ENCODE measurements around the gene IER2. TPM values are rescaled to one million over a fixed set of nuclear protein-coding genes. Genes with fewer than 3 reads are reported as not detected.
"Not testable (repeated sequence)": the region's sequence is repeated elsewhere in the genome, so short reads cannot be mapped to it uniquely, and the experiment has no call there.

Gene IER2
- total and polyA plus RNA-seq, 9 donors = 18.2 to 161 (median 88.0) TPM

DNA sequence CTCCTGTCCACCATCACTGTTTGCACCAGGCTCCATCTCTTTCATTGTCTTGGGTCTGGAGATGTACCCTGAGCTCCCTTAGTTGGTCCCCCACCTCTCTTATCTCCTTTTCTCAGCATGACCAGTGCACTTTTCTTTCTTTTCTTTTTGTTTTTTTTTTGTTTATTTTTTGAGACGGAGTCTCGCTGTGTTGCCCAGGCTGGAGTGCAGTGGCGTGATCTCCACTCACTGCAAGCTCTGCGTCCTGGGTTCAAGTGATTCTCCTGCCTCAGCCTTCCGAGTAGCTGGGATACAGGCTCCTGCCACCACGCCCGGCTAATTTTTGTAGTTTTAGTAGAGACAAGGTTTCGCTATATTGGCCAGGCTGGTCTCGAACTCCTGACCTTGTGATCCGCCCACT, 28.1 kb downstream of the IER2 start:
- not testable (repeated sequence) for H3K36me3 ChIP-seq (ENCODE audit: control insufficient read depth, insufficient read depth, low read length); H3K9me3 ChIP-seq (replicated peaks; ENCODE audit: control insufficient read depth, low read depth, low read length); H3K27ac ChIP-seq (ENCODE audit: low read length); H3K4me3 ChIP-seq (ENCODE audit: low read length); DNase-seq; H3K27me3 ChIP-seq (ENCODE audit: control insufficient read depth, insufficient read depth, low read length)
- WGBS (ENCODE audit: insufficient coverage) = 92% methylated on average over 4 of the region's 10 CpGs
- peaks cover 23% of the 10 kb centered on the region for H3K4me1 ChIP-seq (ENCODE audit: control insufficient read depth, insufficient read depth, low read length)

DNA sequence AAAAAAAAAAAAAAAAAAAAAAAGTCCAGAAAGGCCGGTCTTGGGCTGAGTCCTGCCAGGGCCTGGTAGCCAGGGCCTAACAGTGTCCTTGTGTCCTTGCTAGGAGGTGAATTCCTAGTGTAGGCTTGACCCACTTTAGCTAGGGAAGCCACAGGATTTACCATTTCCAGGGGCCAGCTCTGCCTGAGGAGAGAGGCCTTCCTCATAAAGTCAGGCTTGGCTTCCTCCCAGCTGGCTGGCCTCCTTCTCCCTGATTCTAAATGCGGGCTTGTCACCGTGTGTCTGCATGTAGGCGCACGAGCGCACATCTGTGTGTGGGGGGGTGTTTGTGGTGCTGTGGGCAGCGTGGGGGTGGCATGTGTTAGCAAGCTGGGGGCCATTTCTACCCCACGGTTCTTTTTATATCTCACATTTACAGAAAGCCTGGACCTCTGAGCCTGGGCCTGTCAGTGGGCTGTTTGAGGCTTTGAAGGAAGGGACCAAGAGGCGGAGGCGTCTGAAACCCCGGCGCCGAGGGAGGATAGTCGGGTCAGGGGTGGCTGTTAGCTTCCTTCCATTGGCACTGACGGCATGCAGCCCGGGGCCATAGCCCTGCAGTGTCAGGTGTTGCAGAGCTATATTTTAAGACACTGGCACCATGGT, 31.7 kb downstream of the IER2 start:
- Histone ChIP-seq H3K4me1 (ENCODE audit: control insufficient read depth, insufficient read depth, low read length) (peaks cover 16% of the 10 kb centered on the region), H3K36me3 (ENCODE audit: control insufficient read depth, insufficient read depth, low read length) (no peaks in the 10 kb centered on the region), H3K9me3 (replicated peaks; ENCODE audit: control insufficient read depth, low read depth, low read length) (no peaks in the 10 kb centered on the region), H3K27ac (ENCODE audit: low read length) (peak overlapping the region; percentile 43), H3K4me3 (ENCODE audit: low read length) (no peak overlapping the region), H3K27me3 (ENCODE audit: control insufficient read depth, insufficient read depth, low read length) (no peaks in the 10 kb centered on the region)
- WGBS (ENCODE audit: insufficient coverage) = 26% methylated on average over 6 of the region's 16 CpGs
- peak; percentile 89 for DNase-seq

DNA sequence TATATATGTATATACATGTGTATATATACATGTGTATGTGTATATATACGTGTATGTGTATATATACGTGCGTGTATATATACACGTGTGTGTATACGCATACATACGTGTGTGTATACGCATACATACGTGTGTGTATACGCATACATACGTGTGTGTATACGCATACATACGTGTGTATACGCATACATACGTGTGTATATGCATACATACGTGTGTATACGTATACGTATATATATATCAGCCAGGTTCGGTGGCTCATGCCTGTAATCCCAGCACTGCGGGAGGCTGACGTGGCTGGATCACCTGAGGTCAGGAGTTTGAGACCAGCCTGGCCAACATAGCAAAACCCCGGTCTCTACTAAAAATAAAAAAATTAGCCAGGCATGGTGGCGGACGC, 34.7 kb downstream of the IER2 start:
- H3K27me3 ChIP-seq (ENCODE audit: control insufficient read depth, insufficient read depth, low read length); H3K9me3 ChIP-seq (replicated peaks; ENCODE audit: control insufficient read depth, low read depth, low read length); H3K36me3 ChIP-seq (ENCODE audit: control insufficient read depth, insufficient read depth, low read length); H3K27ac ChIP-seq (ENCODE audit: low read length); DNase-seq; H3K4me3 ChIP-seq (ENCODE audit: low read length): not testable (repeated sequence)
- 94% methylated on average over 19 of the region's 23 CpGs for WGBS (ENCODE audit: insufficient coverage)
- H3K4me1 ChIP-seq (ENCODE audit: control insufficient read depth, insufficient read depth, low read length) = peaks cover 16% of the 10 kb centered on the region

DNA sequence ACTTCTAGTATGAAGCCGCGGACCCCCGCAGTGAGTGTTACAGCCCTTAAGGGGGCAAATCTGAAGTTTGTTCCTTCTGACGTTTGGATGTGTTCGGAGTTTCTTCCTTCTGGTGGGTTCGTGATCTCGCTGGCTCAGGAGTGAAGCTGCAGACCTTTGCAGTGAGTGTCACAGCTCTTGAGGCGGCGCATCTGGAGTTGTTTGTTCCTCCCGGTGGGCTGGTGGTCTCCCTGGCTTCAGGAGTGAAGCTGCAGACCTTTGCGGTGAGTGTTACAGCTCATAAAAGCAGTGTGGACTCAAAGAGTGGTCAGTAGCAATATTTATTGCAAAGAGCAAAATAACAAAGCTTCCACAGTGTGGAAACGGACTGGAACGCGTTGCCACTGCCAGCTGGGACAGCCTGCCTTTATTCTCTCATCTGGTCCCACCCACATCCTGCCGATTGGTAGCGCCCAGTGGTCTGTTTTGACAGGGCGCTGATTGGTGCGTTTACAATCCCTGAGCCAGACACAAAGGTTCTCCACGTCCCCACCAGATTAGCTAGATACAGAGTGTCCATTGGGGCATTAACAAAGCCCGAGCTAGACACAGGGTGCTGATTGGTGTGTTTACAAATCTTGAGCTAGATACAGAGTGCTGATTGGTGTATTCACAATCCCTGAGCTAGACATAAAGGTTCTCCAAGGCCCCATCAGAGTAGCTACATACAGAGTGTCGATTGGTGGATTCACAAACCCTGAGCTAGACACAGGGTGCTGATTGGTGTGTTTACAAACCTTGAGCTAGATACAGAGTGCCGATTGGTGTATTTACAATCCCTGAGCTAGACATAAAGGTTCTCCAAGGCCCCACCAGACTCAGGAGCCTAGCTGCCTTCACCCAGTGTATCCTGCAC, 35.8 kb downstream of the IER2 start:
- not testable (repeated sequence) for H3K9me3 ChIP-seq (replicated peaks; ENCODE audit: control insufficient read depth, low read depth, low read length); H3K36me3 ChIP-seq (ENCODE audit: control insufficient read depth, insufficient read depth, low read length); H3K4me3 ChIP-seq (ENCODE audit: low read length); DNase-seq; H3K27me3 ChIP-seq (ENCODE audit: control insufficient read depth, insufficient read depth, low read length); H3K27ac ChIP-seq (ENCODE audit: low read length)
- peaks cover 13% of the 10 kb centered on the region for H3K4me1 ChIP-seq (ENCODE audit: control insufficient read depth, insufficient read depth, low read length)
- 70% methylated on average over 10 of the region's 22 CpGs for WGBS (ENCODE audit: insufficient coverage)

DNA sequence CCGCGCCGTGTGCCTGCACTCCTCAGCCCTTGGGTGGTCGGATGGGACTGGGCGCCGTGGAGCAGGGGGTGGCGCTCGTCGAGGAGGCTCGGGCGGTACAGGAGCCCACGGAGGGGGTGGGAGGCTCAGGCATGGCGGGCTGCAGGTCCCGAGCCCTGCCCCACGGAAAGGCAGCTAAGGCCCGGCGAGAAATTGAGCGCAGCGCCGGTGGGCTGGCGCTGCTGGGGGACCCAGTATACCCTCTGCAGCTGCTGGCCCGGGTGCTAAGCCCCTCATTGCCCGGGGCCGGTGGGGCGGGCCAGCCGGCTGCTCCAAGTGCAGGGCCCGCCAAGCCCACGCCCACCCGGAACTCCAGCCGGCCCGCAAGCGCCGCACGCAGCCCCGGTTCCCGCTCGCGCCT, 36.5 kb downstream of the IER2 start:
- H3K9me3 ChIP-seq (replicated peaks; ENCODE audit: control insufficient read depth, low read depth, low read length); H3K4me1 ChIP-seq (ENCODE audit: control insufficient read depth, insufficient read depth, low read length); H3K27me3 ChIP-seq (ENCODE audit: control insufficient read depth, insufficient read depth, low read length); H3K27ac ChIP-seq (ENCODE audit: low read length); H3K36me3 ChIP-seq (ENCODE audit: control insufficient read depth, insufficient read depth, low read length); H3K4me3 ChIP-seq (ENCODE audit: low read length); DNase-seq: not testable (repeated sequence)
- WGBS (ENCODE audit: insufficient coverage) = 92% methylated on average over 30 of the region's 38 CpGs

DNA sequence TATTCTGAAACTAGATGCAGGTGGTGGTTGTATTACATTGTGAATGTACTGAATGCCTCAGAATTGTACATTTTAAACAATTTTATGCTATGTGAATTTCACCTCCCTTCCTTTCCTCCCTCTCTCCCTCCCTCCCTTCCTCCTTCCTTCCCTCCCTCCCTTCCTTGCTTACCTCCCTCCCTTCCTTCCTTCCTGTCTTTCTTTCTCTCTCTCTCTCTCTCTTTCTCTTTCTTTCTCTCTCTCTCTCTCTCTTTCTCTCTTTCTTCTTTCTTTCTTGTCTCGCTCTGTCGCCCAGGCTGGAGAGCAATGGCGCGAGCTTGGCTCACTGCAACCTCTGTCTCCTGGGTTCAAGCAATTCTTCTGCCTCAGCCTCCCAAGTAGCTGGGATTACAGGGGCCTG, 37.2 kb downstream of the IER2 start:
- H3K4me1 ChIP-seq (ENCODE audit: control insufficient read depth, insufficient read depth, low read length) = no peaks in the 10 kb centered on the region
- H3K9me3 ChIP-seq (replicated peaks; ENCODE audit: control insufficient read depth, low read depth, low read length) = no peaks in the 10 kb centered on the region
- no peak overlapping the region for H3K4me3 ChIP-seq (ENCODE audit: low read length)
- no peaks in the 10 kb centered on the region for H3K36me3 ChIP-seq (ENCODE audit: control insufficient read depth, insufficient read depth, low read length)
- no peaks in the 10 kb centered on the region for H3K27me3 ChIP-seq (ENCODE audit: control insufficient read depth, insufficient read depth, low read length)
- H3K27ac ChIP-seq (ENCODE audit: low read length) = no peak overlapping the region
- no peak for DNase-seq
- no CpG with 5 or more reads among the region's 4 CpGs for WGBS (ENCODE audit: insufficient coverage)

DNA sequence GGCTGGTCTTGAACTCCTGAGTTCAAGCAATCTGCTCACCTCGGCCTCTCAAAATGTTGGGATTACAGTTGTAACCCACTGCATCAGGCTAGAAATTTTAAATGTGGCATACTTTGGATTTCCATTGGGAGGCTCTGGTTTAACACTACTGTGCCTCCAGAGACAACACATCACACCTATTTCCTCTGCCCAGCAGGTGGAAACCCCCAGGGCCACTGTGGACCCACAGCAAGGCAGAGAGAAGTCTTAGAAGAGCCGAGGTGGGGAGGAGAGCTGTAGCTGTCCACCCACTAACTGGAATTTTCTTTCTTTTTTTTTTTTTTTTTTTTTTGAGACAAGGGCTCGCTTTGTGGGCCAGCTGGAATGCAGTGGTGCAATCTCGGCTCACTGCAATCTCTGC, 39.4 kb downstream of the IER2 start:
- H3K36me3 ChIP-seq (ENCODE audit: control insufficient read depth, insufficient read depth, low read length) = no peaks in the 10 kb centered on the region
- H3K9me3 ChIP-seq (replicated peaks; ENCODE audit: control insufficient read depth, low read depth, low read length) = no peaks in the 10 kb centered on the region
- no peaks in the 10 kb centered on the region for H3K27me3 ChIP-seq (ENCODE audit: control insufficient read depth, insufficient read depth, low read length)
- H3K4me1 ChIP-seq (ENCODE audit: control insufficient read depth, insufficient read depth, low read length) = no peaks in the 10 kb centered on the region
- DNase-seq = no peak
- no peak overlapping the region for H3K27ac ChIP-seq (ENCODE audit: low read length)
- WGBS (ENCODE audit: insufficient coverage) = no CpG with 5 or more reads among the region's 4 CpGs
- H3K4me3 ChIP-seq (ENCODE audit: low read length) = no peak overlapping the region

DNA sequence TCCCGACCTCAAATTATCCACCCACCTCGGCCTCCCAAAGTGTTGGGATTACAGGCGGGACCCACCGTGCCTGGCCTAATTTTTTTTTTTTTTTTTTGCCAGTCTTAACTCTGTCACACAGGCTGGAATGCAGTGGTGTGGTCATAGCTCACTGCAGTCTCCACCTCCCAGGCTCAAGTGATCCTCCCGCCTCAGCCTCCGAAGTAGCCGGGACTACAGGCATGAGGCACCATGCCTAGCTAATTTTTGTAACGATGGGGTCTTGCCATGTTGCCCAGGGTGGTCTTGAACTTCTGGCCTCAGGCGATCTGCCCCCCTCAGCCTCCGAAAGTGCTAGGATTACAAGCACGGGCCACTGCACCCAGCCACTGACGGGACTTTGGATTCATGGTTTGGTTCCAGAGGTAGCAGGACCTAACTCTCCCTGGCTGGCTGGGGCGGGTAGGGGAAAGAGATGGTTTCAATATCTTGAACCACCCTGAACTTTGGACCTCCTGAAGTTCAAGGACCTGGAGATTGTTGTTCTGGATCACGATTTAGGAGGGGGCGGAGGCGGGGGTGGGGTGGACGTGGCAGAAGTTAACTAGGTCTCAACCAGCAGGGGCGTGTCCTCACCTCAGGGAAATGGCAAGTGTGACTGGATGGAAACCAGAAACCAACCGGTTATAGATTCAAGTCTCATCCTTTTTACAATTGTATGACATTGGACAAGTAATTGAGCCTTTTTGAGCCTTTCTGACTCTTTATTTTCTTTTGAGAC, 40.8 kb downstream of the IER2 start:
- H3K4me3 ChIP-seq (ENCODE audit: low read length) = no peak overlapping the region
- H3K4me1 ChIP-seq (ENCODE audit: control insufficient read depth, insufficient read depth, low read length) = no peaks in the 10 kb centered on the region
- no peaks in the 10 kb centered on the region for H3K9me3 ChIP-seq (replicated peaks; ENCODE audit: control insufficient read depth, low read depth, low read length)
- no peaks in the 10 kb centered on the region for H3K27me3 ChIP-seq (ENCODE audit: control insufficient read depth, insufficient read depth, low read length)
- no peaks in the 10 kb centered on the region for H3K36me3 ChIP-seq (ENCODE audit: control insufficient read depth, insufficient read depth, low read length)
- WGBS (ENCODE audit: insufficient coverage) = 73% methylated on average over 16 of the region's 19 CpGs
- no peak overlapping the region for H3K27ac ChIP-seq (ENCODE audit: low read length)
- no peak for DNase-seq

DNA sequence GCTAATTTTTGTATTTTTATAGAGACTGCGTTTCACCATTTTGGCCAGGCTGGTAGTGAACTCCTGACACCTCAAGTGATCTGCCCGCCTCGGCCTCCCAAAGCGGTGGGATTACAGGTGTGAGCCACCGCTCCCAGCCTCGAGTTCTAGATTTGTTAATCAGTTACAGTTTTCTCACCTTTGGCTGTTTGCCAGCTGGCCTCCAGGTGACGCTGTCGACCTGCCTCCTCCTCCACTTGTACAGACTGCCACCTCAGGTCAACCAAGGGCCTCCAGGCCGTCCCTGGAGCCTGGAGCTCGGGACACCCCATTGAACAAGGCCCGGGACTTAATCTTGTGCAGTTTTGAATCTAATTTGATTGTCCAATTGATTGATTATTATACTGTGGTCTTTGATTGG, 45.5 kb downstream of the IER2 start:
- Histone ChIP-seq H3K4me1 (ENCODE audit: control insufficient read depth, insufficient read depth, low read length) (no peaks in the 10 kb centered on the region), H3K27me3 (ENCODE audit: control insufficient read depth, insufficient read depth, low read length) (no peaks in the 10 kb centered on the region), H3K4me3 (ENCODE audit: low read length) (no peak overlapping the region), H3K36me3 (ENCODE audit: control insufficient read depth, insufficient read depth, low read length) (no peaks in the 10 kb centered on the region), H3K9me3 (replicated peaks; ENCODE audit: control insufficient read depth, low read depth, low read length) (no peaks in the 10 kb centered on the region), H3K27ac (ENCODE audit: low read length) (no peak overlapping the region)
- DNase-seq = no peak
- 57% methylated on average over 11 of the region's 11 CpGs for WGBS (ENCODE audit: insufficient coverage)

DNA sequence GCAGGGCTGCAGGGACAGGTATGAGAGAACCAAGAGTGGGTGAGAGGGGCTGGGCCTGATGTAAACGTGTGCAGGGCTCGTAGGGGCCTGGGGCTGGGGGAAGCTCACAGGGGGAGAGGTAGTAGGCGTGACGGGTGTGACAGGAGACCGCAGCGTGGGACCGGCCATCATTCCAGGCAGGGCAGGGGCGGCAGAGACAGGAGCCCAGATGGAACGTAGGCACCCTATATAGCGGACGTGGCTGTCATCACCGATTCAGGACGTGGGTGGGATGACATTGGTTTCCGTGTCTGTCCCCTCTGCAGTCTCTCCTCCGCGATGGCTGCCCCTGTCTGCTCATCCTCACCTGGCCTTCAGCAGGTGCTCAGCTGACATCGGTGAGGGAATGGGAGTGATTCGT, 48.4 kb downstream of the IER2 start:
- no peaks in the 10 kb centered on the region for H3K36me3 ChIP-seq (ENCODE audit: control insufficient read depth, insufficient read depth, low read length)
- H3K4me1 ChIP-seq (ENCODE audit: control insufficient read depth, insufficient read depth, low read length) = no peaks in the 10 kb centered on the region
- no peak for DNase-seq
- H3K27ac ChIP-seq (ENCODE audit: low read length) = no peak overlapping the region
- 78% methylated on average over 18 of the region's 18 CpGs for WGBS (ENCODE audit: insufficient coverage)
- no peaks in the 10 kb centered on the region for H3K27me3 ChIP-seq (ENCODE audit: control insufficient read depth, insufficient read depth, low read length)
- no peaks in the 10 kb centered on the region for H3K9me3 ChIP-seq (replicated peaks; ENCODE audit: control insufficient read depth, low read depth, low read length)
- no peak overlapping the region for H3K4me3 ChIP-seq (ENCODE audit: low read length)
